Motor neuron (in vitro differentiated cells): ENCODE data around the gene SMAP2. TPM values are rescaled to one million over a fixed set of nuclear protein-coding genes. Genes with fewer than 3 reads are reported as not detected.

Source experiments
- ATAC-seq, 8 experiments: fragments of 200-7000 bp; cut with Tn5 transposase; replicated peaks in 6 of 8; 2 replicates each; pipeline ENCODE4 v1.8.0; 2021; ENCODE audit warnings: mild to moderate bottlenecking in 8 of 8, moderate library complexity in 8 of 8
- H3K27ac ChIP-seq, 2 donors: fragments of 250-450 bp; sonication (Bioruptor Pico); 2 replicates each; pipeline ENCODE4 v1.9.0; 2021; ENCODE audit warnings: antibody characterized with exemption in 2 of 2, mild to moderate bottlenecking in 2 of 2, moderate library complexity in 1 of 2
- H3K4me1 ChIP-seq, 2 donors: fragments of 250-450 bp; sonication (Bioruptor Pico); replicated peaks in 1 of 2; 2 replicates each; pipeline ENCODE4 v1.6.1; 2021; ENCODE audit warnings: antibody characterized with exemption in 2 of 2, mild to moderate bottlenecking in 2 of 2, moderate library complexity in 1 of 2
- H3K4me3 ChIP-seq, 5 donors: fragments of 250-450 bp; sonication (Bioruptor Pico); 2 replicates each; pipeline ENCODE4 v1.9.0; 2021; ENCODE audit warnings: antibody characterized with exemption in 5 of 5, mild to moderate bottlenecking in 5 of 5, moderate library complexity in 4 of 5
- WGBS, 10 experiments: fragments of 450-650 bp; shearing (Covaris generic); methylation state at CpG; one replicate each; pipeline ENCODE4 v1.0.0; 2022; 5-methylcytosine and 5-hydroxymethylcytosine counted together
- in situ Hi-C, 9 experiments: fragments of 400-800 bp; cut with MboI; loops; one replicate each; pipeline ENCODE4 v1.15.0; 2021; ENCODE audit warnings: low sequenced_read_pairs in 9 of 9, low pct_unique_long_range_greater_than_20kb in 2 of 9; ENCODE audit not compliant: unreplicated experiment in 9 of 9
- total RNA-seq, 8 experiments: library from RNA; unstranded; fragments of 300-600 nt; gene quantifications; 2 replicates each; pipeline versions ENCODE4 v1.2.3 to v1.2.4, GENCODE V29; 2022

Gene SMAP2
- total RNA-seq, 8 experiments from 2014 or later, result 9.6 to 60.9 (median 35.6) TPM

- H3K4me1 ChIP-seq, result no peaks in the 10 kb centered on the region
- no peak for ATAC-seq
- H3K27ac ChIP-seq, result no peak overlapping the region
- no peak overlapping the region for H3K4me3 ChIP-seq
- 78 to 100% (median 91%) methylated on average over 1 to 2 of the region's 2 CpGs for WGBS, 10 experiments
- in situ Hi-C loops, result no loop called here
Observed at GRCh38 chr1:40397258-40397657, 23.7 kb downstream of the SMAP2 start.

DNA sequence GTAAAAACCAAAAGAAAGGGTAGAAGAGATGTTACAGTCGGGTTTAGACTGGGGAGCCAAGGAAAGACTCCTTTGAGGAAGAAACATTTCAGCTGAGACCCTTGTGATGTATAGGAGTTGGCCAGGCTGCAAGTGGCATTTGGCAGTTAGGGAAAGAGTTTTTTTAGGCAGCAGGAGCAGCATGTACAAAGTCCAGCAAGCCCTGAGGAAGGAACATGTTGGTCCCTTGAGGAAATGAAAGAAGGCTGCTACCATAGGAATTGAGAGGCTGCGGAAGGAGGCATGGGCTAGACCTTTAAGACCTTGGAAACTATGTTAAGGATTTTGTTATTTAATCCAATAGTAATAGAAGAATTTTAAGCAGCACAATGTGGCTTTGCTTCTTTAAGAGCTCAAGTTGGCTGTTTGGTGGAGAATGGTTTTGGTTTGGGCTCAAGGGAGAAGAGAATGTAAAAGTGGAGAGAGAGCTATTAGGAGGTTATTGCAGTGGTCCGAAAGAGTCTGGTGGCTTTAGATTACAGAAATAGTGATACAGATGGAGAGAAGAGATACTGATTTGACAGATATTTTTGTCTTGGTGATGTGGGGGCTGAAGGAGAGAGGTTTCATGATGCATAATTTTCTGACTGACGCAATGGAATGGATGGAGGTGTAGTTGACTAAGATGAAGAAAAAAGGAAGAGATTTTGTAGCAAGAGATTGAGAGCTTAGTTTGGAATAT is 26.6 kb downstream of the SMAP2 start:
- H3K27ac ChIP-seq, result no peak overlapping the region
- WGBS, 10 experiments, result 33 to 97% (median 88%) methylated on average over 1 to 4 of the region's 4 CpGs
- in situ Hi-C loops, result loop anchor here in 1 of 9 experiments (25.0 kb wide), 1 partner anchor 263 kb away; no protein-coding TSS in a partner anchor
- no peak overlapping the region for H3K4me3 ChIP-seq
- no peaks in the 10 kb centered on the region for H3K4me1 ChIP-seq
- no peak for ATAC-seq

DNA sequence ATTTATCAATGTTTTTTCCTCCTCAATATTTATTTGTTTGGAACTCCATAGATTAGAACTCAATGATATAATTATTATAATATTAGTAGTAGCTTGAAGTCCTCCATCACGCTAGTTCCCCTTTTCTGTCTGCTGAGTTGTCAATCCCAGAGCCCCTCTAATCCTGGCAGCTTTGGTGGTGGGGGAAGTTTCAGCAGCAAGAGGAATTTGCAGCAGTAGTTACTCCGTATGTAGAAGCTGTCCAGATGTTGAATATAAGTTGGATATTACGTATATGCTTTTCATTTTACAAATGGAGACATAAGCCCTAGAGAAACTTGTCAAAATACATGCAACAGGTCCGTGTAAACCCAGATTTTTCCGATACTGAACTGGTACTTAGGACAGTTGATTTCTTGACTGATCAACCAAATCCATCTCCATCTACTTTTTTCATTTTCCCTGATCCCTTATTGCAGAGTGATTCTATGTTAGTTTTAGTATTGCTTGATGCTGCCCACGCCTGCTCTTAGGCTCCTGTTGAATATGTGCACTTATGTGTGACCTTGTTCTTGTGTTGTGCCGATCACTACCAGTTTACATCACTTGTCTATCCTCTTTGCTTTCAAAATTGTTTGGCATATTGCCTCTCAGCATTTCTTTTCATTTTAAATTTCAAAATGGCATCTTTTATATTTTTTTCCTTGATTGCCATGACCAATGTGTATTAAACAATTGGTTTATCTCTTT is 28.1 kb downstream of the SMAP2 start:
- no peak overlapping the region for H3K27ac ChIP-seq
- in situ Hi-C loops, result loop anchor here in 1 of 9 experiments (25.0 kb wide), 1 partner anchor 264 kb away; no protein-coding TSS in a partner anchor
- H3K4me3 ChIP-seq, result no peak overlapping the region
- no peaks in the 10 kb centered on the region for H3K4me1 ChIP-seq
- no peak for ATAC-seq
- 54 to 94% (median 87%) methylated on average over 1 to 7 of the region's 7 CpGs for WGBS, 10 experiments

GRCh38 chr1:40404670-40405462 is 31.3 kb downstream of the SMAP2 start:
- in situ Hi-C loops, result loop anchor here in 1 of 9 experiments (25.0 kb wide), 1 partner anchor 268 kb away; no protein-coding TSS in a partner anchor
- H3K4me3 ChIP-seq, result no peak overlapping the region
- H3K27ac ChIP-seq, result no peak overlapping the region
- 26 to 57% (median 44%) methylated on average over 4 to 11 of the region's 11 CpGs for whole genome bisulfite sequencing, 10 experiments
- ATAC-seq, result peak in 7 of 8 experiments; percentile 42 to 66 (median 49)
- no peaks in the 10 kb centered on the region for H3K4me1 ChIP-seq

DNA sequence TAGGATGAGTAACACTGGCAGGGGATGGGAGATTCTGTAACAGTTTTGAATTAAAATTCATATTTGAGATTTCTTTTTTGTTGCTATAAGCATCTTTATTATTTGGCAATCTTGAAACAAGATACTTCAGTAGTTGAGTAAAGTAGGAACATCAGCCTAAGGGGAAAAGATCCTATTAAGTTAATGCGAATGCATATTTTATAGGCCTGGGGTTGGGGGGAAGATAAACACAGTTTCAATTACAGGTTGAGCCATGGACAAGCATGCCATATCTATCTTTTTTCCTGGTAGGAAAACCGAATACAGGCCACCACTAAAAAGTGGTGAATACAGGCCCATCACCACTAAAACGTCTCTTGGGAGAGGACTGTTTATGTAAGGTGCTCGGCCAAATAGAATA is 32.3 kb downstream of the SMAP2 start:
- H3K27ac ChIP-seq, result no peak overlapping the region

GRCh38 chr1:40407453-40407852 is 33.9 kb downstream of the SMAP2 start:
- Histone ChIP-seq H3K4me1 (no peaks in the 10 kb centered on the region), H3K27ac (no peak overlapping the region), H3K4me3 (no peak overlapping the region)
- ATAC-seq, result no peak
- in situ Hi-C loops, result loop anchor here in 1 of 9 experiments (25.0 kb wide), 1 partner anchor 270 kb away; no protein-coding TSS in a partner anchor

More for the DNA sequence above, 32.3 kb downstream of the SMAP2 start:
- peak in 1 of 8 experiments; percentile 75 for ATAC-seq
- Histone ChIP-seq H3K4me1 (no peaks in the 10 kb centered on the region), H3K4me3 (no peak overlapping the region)
- 32 to 100% (median 78%) methylated on average over 1 to 4 of the region's 4 CpGs for WGBS, 10 experiments
- in situ Hi-C loops, result loop anchor here in 1 of 9 experiments (25.0 kb wide), 1 partner anchor 269 kb away; no protein-coding TSS in a partner anchor

DNA sequence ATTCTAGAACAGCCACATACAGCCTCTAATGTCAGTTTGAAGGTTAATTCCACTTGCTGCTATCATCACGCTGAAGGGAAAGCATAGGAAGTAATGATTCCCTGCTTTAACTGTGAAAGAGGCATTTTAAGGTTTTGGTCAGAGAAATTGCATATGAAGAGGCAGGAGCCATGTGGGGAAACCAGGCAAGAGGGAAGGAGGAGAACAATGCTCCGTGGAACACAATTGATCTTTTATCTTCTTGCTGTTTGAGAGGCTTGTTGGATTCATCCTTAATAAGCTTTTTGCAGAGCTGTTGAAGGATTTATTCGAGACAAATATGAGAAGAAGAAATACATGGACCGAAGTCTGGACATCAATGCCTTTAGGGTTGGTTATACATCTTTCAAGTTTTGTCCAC is 35.9 kb downstream of the SMAP2 start:
- H3K4me1 ChIP-seq, result no peaks in the 10 kb centered on the region
- no peak overlapping the region for H3K4me3 ChIP-seq
- ATAC-seq, result no peak
- H3K27ac ChIP-seq, result no peak overlapping the region
- 27 to 100% (median 53%) methylated on average over 1 to 4 of the region's 4 CpGs for WGBS, 10 experiments
- in situ Hi-C loops, result loop anchor here in 1 of 9 experiments (25.0 kb wide), 1 partner anchor 272 kb away; no protein-coding TSS in a partner anchor

GRCh38 chr1:40411294-40411693 is 37.8 kb downstream of the SMAP2 start:
- no peak overlapping the region for H3K27ac ChIP-seq
- no peaks in the 10 kb centered on the region for H3K4me1 ChIP-seq
- H3K4me3 ChIP-seq, result no peak overlapping the region
- 75 to 100% (median 93%) methylated on average over 1 to 5 of the region's 5 CpGs for WGBS, 10 experiments
- in situ Hi-C loops, result loop anchor here in 1 of 9 experiments (25.0 kb wide), 1 partner anchor 274 kb away; no protein-coding TSS in a partner anchor
- peak in 3 of 8 experiments; percentile 57 to 86 (median 82) for ATAC-seq

DNA sequence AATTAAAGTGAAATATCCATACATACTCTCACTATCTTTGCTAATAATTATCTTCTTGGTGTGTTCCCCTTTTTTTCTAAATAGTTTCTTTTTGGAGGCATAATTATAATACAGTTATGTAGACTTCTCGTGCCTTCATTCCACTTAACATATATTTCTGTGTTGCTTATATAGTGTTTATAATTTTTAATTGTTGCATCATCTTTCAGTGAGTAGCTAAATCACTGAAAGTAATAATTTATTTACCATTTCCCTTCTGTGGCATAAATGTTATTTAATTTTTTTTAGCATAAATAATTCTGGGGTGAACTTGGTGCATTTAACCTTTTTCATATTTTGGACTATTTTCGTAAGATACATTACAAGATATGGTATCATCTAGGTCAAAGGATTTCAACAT is 38.3 kb downstream of the SMAP2 start:
- ATAC-seq, result no peak
- WGBS, 10 experiments, result 86 to 100% (median 91%) methylated on average over 2 of the region's 2 CpGs
- no peak overlapping the region for H3K4me3 ChIP-seq
- in situ Hi-C loops, result loop anchor here in 1 of 9 experiments (25.0 kb wide), 1 partner anchor 275 kb away; no protein-coding TSS in a partner anchor
- no peak overlapping the region for H3K27ac ChIP-seq
- H3K4me1 ChIP-seq, result no peaks in the 10 kb centered on the region

GRCh38 chr1:40413527-40414252 is 40.2 kb downstream of the SMAP2 start:
- 88 to 100% (median 96%) methylated on average over 2 to 6 of the region's 6 CpGs for WGBS, 10 experiments

DNA sequence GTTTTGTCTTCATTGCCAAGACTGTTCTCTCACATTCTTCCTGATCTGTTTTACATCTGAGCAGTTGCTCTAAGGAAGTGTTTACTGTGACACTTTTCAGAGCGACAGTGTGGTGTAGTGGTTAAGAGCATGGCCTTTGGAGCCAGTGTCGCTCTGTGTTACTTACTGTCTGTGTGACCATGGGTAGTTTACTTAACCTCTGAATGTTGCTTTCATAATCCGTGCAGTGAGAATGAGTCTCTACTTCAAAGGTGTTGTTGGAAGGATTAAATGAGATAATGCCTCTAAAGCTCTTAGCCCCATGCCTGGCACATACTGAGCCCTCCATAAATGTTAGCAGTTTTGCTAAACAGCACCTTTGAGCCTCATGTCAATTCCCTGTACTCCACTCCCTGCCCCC is 40.8 kb downstream of the SMAP2 start:
- in situ Hi-C loops, result loop anchor here in 1 of 9 experiments (25.0 kb wide), 1 partner anchor 277 kb away; no protein-coding TSS in a partner anchor
- H3K4me3 ChIP-seq, result no peak overlapping the region
- no peak for ATAC-seq
- H3K4me1 ChIP-seq, result no peaks in the 10 kb centered on the region
- WGBS, 10 experiments, result 70 to 100% (median 97%) methylated on average over 1 to 3 of the region's 3 CpGs; no CpG with 5 or more reads in 1 of the 10 experiments
- H3K27ac ChIP-seq, result no peak overlapping the region

More at GRCh38 chr1:40413527-40414252, 40.2 kb downstream of the SMAP2 start:
- ATAC-seq, result no peak
- in situ Hi-C loops, result loop anchor here in 1 of 9 experiments (25.0 kb wide), 1 partner anchor 276 kb away; no protein-coding TSS in a partner anchor
- Histone ChIP-seq H3K4me3 (no peak overlapping the region), H3K27ac (no peak overlapping the region), H3K4me1 (no peaks in the 10 kb centered on the region)

- Histone ChIP-seq H3K4me3 (no peak overlapping the region), H3K4me1 (peaks cover 3 to 8% of the 10 kb centered on the region in 2 donors), H3K27ac (no peak overlapping the region)
- 88 to 100% (median 96%) methylated on average over 2 to 4 of the region's 4 CpGs; no CpG with 5 or more reads in 6 of the 10 experiments for WGBS, 10 experiments
- ATAC-seq, result no peak
- in situ Hi-C loops, result loop anchor here in 1 of 9 experiments (25.0 kb wide), 1 partner anchor 279 kb away; no protein-coding TSS in a partner anchor
Observed at GRCh38 chr1:40416709-40417108, 43.2 kb downstream of the SMAP2 start.
